Measurements from ENCODE around the gene CAPN2.

DNA sequence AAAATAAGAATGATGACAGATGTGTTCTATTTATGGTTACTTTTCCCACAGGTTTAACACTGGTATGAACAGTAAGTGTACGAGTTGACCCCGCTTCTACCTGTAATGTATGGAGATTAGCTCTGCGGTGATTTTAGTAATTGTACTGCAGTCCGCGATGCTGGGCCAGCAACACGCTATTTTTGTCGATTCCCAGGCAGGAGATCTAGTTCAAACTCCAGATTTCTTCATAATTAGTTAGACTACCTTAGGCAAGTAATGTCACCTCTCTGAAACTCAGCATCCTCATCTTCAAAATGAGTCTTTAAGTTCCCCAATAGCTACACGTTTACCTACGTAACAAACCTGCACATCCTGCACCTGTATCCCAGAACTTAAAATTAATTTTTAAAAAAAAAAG is 111.9 kb downstream of the CAPN2 start:
- TF ChIP-seq POLR2A (IDR thresholded peaks at IDR 0.05; ENCODE audit: low read length) (no peak), GATA1 (IDR thresholded peaks at IDR 0.05; ENCODE audit: low read depth, low read length) (no peak)
